Keratinocyte (primary cell): ENCODE results near the gene TNIK.
"Not testable (repeated sequence)": the region's sequence is repeated elsewhere in the genome, so short reads cannot be mapped to it uniquely, and the experiment has no call there.

ENCODE experiments used
- CTCF ChIP-seq, 3 experiments: IDR thresholded peaks in 1 of 3; conservative IDR thresholded peaks in 1 of 3; optimal IDR thresholded peaks in 1 of 3; 2 replicates in 2 of 3; 3 replicates in 1 of 3; pipeline versions ENCODE3 to v1.5.1; 2011; ENCODE audit warnings: low read length in 3 of 3, mild to moderate bottlenecking in 3 of 3, moderate library complexity in 2 of 3, control low read depth in 1 of 3, inconsistent platforms in 1 of 3; ENCODE audit not compliant: insufficient read depth in 2 of 3; ENCODE audit errors: extremely low read depth in 1 of 3
- EZH2 ChIP-seq: IDR thresholded peaks from one replicate; pipeline ENCODE4 v1.6.1; 2012; ENCODE audit warnings: inconsistent platforms, mild to moderate bottlenecking, low read length, moderate library complexity

GRCh38 chr3:171241655-171242054 lies 218.6 kb downstream of the TNIK start:
- TF ChIP-seq CTCF (optimal IDR thresholded peaks at IDR 0.05 in 1 of 3, IDR thresholded peaks at IDR 0.05 in 1 of 3, conservative IDR thresholded peaks at IDR 0.05 in 1 of 3; ENCODE audit: extremely low read depth in 1 of 3, insufficient read depth in 2 of 3, low read length in 3 of 3); EZH2: not testable (repeated sequence)
